ENCODE data around the gene RGL1. TPM values are rescaled to one million over a fixed set of nuclear protein-coding genes. Genes with fewer than 3 reads are reported as not detected.

The RGL1 gene
- total RNA-seq, 1 experiment from 2014 or later, result 2.1 TPM

DNA sequence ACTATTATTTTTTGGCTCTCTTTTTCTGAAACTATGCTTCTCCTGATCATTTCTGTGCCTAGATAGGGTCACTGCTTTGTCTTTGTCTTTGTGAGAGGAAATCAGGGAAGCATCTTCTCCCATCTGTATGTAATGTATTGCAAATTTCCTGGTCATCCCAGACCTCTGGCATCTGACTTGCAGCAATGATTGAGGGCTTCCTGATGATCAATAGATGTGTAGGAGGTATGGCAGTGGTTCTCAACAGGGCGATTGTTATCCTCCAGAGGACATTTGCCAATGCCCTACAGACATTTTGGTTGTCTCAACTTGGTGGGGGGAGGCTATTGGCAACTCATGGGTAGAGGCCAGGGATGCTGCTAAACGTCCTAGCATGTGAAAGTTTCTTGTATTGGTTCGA lies 64.7 kb downstream of the RGL1 start:
- Mint-ChIP-seq H3K4me3 (ENCODE audit: unreplicated experiment) (no peak overlapping the region), H3K27me3 (ENCODE audit: insufficient read depth, unreplicated experiment) (no peaks in the 10 kb centered on the region), H3K36me3 (ENCODE audit: insufficient read depth, unreplicated experiment) (no peaks in the 10 kb centered on the region), H3K9me3 (ENCODE audit: unreplicated experiment) (no peaks in the 10 kb centered on the region), H3K4me1 (ENCODE audit: insufficient read depth, unreplicated experiment) (no peaks in the 10 kb centered on the region), H3K27ac (ENCODE audit: low read depth, unreplicated experiment) (no peak overlapping the region)
- intact Hi-C loops (cut with micrococcal nuclease), result no loop called here
- ChIA-PET CTCF (no interaction called here), POLR2A (no interaction called here)
- DNase-seq (ENCODE audit: unreplicated experiment), result no peak
- BruUV-seq (replicated peaks), result no TSS peak
- TF ChIP-seq, protein P1, sequence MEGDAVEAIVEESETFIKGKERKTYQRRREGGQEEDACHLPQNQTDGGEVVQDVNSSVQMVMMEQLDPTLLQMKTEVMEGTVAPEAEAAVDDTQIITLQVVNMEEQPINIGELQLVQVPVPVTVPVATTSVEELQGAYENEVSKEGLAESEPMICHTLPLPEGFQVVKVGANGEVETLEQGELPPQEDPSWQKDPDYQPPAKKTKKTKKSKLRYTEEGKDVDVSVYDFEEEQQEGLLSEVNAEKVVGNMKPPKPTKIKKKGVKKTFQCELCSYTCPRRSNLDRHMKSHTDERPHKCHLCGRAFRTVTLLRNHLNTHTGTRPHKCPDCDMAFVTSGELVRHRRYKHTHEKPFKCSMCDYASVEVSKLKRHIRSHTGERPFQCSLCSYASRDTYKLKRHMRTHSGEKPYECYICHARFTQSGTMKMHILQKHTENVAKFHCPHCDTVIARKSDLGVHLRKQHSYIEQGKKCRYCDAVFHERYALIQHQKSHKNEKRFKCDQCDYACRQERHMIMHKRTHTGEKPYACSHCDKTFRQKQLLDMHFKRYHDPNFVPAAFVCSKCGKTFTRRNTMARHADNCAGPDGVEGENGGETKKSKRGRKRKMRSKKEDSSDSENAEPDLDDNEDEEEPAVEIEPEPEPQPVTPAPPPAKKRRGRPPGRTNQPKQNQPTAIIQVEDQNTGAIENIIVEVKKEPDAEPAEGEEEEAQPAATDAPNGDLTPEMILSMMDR (IDR thresholded peaks at IDR 0.05; ENCODE audit: unreplicated experiment), result no peak

DNA sequence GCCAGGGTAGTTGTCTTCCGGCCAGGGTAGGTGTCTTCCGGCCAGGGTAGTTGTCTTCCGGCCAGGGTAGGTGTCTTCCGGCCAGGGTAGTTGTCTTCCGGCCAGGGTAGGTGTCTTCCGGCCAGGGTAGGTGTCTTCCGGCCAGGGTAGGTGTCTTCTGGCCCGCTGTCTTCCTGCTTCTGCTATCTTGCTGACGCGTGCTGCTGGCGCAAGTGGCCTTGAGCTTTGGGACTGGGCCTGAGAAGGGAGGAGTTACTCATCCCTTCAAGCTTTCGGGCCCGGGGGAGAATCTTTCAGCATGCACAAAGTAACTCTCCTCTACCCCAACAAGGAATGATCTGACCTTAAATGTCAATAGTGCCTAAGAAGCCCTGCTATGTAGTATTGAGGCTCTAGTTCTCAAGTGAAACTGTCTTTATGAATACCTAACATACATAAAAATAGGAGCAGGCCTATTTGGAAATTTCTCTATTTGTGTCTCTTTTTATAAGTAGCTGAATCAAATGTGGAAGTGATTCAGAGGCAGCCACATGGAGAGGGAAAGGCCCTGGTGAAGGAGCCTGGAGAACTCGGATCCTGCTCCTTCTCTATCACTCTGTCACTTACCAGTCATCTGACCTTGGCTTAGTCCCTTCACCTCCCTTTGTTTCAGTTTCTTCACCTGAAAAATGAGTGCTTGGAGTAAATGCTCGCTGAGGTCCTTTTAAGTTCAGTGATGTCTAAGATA lies 65.6 kb downstream of the RGL1 start:
- no peaks in the 10 kb centered on the region for H3K36me3 Mint-ChIP-seq (ENCODE audit: insufficient read depth, unreplicated experiment)
- intact Hi-C loops (cut with micrococcal nuclease), result no loop called here
- BruUV-seq (replicated peaks), result no TSS peak
- H3K27ac Mint-ChIP-seq (ENCODE audit: low read depth, unreplicated experiment), result no peak overlapping the region
- CTCF ChIA-PET, result interaction anchor here (0.6 to 0.7 kb wide), 3 partner anchors 55 to 185 kb away, joined by 3 to 4 read pairs (median 4); no protein-coding TSS in a partner anchor
- POLR2A ChIA-PET, result interaction anchor here (1.2 kb wide), 1 partner anchor 9 kb away, joined by 3 read pairs; no protein-coding TSS in a partner anchor
- no peaks in the 10 kb centered on the region for H3K9me3 Mint-ChIP-seq (ENCODE audit: unreplicated experiment)
- no peaks in the 10 kb centered on the region for H3K4me1 Mint-ChIP-seq (ENCODE audit: insufficient read depth, unreplicated experiment)
- no peak overlapping the region for H3K4me3 Mint-ChIP-seq (ENCODE audit: unreplicated experiment)
- H3K27me3 Mint-ChIP-seq (ENCODE audit: insufficient read depth, unreplicated experiment), result no peaks in the 10 kb centered on the region
- TF ChIP-seq, protein P1 (IDR thresholded peaks at IDR 0.05; ENCODE audit: unreplicated experiment), result no peak
- DNase-seq (ENCODE audit: unreplicated experiment), result no peak

DNA sequence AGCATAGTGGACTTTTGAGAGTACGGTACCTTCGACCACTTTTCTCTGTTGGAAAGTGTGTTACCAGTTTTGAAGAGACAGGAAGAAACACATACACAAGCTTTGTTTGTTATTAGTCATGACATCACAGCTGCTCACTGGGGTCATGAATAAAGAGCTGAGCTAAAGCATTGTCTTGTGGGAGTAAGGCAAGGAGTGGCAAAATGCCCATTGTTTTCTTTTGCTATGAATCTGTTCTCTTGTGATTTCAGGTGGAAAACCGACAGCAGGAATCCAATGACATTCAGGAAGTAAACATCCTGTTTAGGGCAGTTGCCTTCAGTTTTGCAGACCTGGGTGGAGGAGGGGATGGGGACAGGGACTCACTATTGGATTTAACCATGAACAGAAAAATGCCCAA lies 66.2 kb downstream of the RGL1 start:
- DNase-seq (ENCODE audit: unreplicated experiment), result peak; percentile 48

DNA sequence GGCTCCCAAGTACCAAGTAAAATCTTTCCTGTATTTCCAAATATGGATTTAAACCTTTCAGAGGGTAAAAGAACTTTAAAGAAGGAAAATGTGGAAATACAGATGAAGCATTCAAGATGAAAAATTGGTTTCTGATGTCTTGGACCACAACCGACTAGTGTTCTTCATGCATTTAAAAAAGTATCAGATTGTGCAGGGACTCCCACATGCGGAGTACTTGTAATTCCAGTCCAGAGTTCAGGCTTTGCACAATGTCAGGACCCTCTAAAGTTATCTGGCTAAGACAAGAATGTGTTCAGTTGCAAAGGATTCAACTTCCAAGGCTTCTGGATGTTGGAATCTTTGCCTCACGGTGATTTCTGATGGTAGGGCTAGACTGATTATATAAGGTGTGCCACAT lies 66.7 kb downstream of the RGL1 start:
- Mint-ChIP-seq H3K36me3 (ENCODE audit: insufficient read depth, unreplicated experiment) (no peaks in the 10 kb centered on the region), H3K4me1 (ENCODE audit: insufficient read depth, unreplicated experiment) (no peaks in the 10 kb centered on the region), H3K4me3 (ENCODE audit: unreplicated experiment) (no peak overlapping the region), H3K27me3 (ENCODE audit: insufficient read depth, unreplicated experiment) (no peaks in the 10 kb centered on the region), H3K9me3 (ENCODE audit: unreplicated experiment) (no peaks in the 10 kb centered on the region), H3K27ac (ENCODE audit: low read depth, unreplicated experiment) (no peak overlapping the region)
- POLR2A ChIA-PET, result interaction anchor here (0.6 kb wide), 1 partner anchor 44 kb away, joined by 3 read pairs; no protein-coding TSS in a partner anchor
- TF ChIP-seq, protein P1 (IDR thresholded peaks at IDR 0.05; ENCODE audit: unreplicated experiment), result no peak
- no TSS peak for BruUV-seq (replicated peaks)
- CTCF ChIA-PET, result no interaction called here
- intact Hi-C loops (cut with micrococcal nuclease), result no loop called here
- DNase-seq (ENCODE audit: unreplicated experiment), result no peak

More for the DNA sequence above, 66.2 kb downstream of the RGL1 start:
- no TSS peak for BruUV-seq (replicated peaks)
- H3K4me3 Mint-ChIP-seq (ENCODE audit: unreplicated experiment), result no peak overlapping the region
- CTCF ChIA-PET, result interaction anchor here (0.6 to 0.7 kb wide), 3 partner anchors 56 to 186 kb away, joined by 3 to 4 read pairs (median 4); no protein-coding TSS in a partner anchor
- H3K27ac Mint-ChIP-seq (ENCODE audit: low read depth, unreplicated experiment), result no peak overlapping the region
- no peaks in the 10 kb centered on the region for H3K36me3 Mint-ChIP-seq (ENCODE audit: insufficient read depth, unreplicated experiment)
- no peaks in the 10 kb centered on the region for H3K9me3 Mint-ChIP-seq (ENCODE audit: unreplicated experiment)
- H3K4me1 Mint-ChIP-seq (ENCODE audit: insufficient read depth, unreplicated experiment), result no peaks in the 10 kb centered on the region
- POLR2A ChIA-PET, result interaction anchor here (0.6 to 1.2 kb wide), 2 partner anchors 8 to 45 kb away, joined by 3 read pairs; no protein-coding TSS in a partner anchor
- intact Hi-C loops (cut with micrococcal nuclease), result no loop called here
- TF ChIP-seq, protein P1 (IDR thresholded peaks at IDR 0.05; ENCODE audit: unreplicated experiment), result no peak
- no peaks in the 10 kb centered on the region for H3K27me3 Mint-ChIP-seq (ENCODE audit: insufficient read depth, unreplicated experiment)

Measured in MCF 10A (cell line).